Mesodermal cell (in vitro differentiated cells): ENCODE measurements around the gene VDR.

Source experiments
- H3K27ac ChIP-seq: 2 replicates; pipeline ENCODE4 v1.7.0; 2013; ENCODE audit warnings: mild to moderate bottlenecking, low read depth, low read length, moderate library complexity; ENCODE audit not compliant: severe bottlenecking
- H3K36me3 ChIP-seq: 2 replicates; pipeline ENCODE4 v1.7.1; 2013; ENCODE audit warnings: mild to moderate bottlenecking, low read length, moderate library complexity; ENCODE audit not compliant: control insufficient read depth, insufficient read depth
- H3K4me1 ChIP-seq: one replicate; pipeline ENCODE4 v1.7.1; 2013; ENCODE audit warnings: mild to moderate bottlenecking, low read length; ENCODE audit not compliant: insufficient read depth, control insufficient read depth, poor library complexity, severe bottlenecking
- H3K4me3 ChIP-seq: 2 replicates; pipeline ENCODE4 v1.7.0; 2013; ENCODE audit warnings: low read length, control low read depth, mild to moderate bottlenecking; ENCODE audit not compliant: insufficient read depth, poor library complexity, severe bottlenecking; ENCODE audit errors: extremely low read depth
- H3K9me3 ChIP-seq: 2 replicates; pipeline ENCODE4 v1.7.1; 2013; ENCODE audit warnings: mild to moderate bottlenecking, low read length, moderate library complexity; ENCODE audit not compliant: control insufficient read depth
- WGBS, 2 experiments: methylation state at CpG; one replicate each; pipeline ENCODE4 v1.1.5; 2013; ENCODE audit warnings: missing lambda C conversion rate in 2 of 2; ENCODE audit not compliant: insufficient coverage in 2 of 2; 5-methylcytosine and 5-hydroxymethylcytosine counted together

The VDR gene

DNA sequence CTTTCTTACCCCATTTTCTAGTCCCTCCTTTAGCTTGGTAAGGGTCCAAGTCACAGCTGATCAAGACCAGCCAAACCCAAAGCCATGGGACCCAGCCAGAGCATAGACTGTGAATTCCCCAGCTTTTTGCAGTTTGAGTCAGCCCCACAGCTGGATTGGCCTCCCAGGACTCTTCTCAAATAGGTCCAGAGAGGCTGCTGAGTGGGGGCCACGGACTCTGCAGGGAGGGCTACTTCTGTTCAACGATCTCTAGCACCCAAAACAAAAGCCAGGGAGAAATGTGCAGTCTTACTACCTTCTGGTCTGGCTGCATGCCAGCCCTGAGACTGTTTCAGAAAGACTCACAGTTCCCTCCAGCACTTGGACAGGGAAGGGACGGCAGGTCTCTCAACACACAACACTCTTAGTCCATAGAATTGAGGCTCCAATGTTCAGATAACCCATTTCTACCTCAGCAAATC, 1.6 kb downstream of the VDR start:
- peaks cover 27% of the 10 kb centered on the region for H3K4me1 ChIP-seq
- no peak overlapping the region for H3K27ac ChIP-seq
- no peaks in the 10 kb centered on the region for H3K9me3 ChIP-seq
- no peaks in the 10 kb centered on the region for H3K36me3 ChIP-seq
- 61 to 73% methylated on average over 2 to 3 of the region's 3 CpGs for WGBS, 2 experiments
- H3K4me3 ChIP-seq = no peak overlapping the region

DNA sequence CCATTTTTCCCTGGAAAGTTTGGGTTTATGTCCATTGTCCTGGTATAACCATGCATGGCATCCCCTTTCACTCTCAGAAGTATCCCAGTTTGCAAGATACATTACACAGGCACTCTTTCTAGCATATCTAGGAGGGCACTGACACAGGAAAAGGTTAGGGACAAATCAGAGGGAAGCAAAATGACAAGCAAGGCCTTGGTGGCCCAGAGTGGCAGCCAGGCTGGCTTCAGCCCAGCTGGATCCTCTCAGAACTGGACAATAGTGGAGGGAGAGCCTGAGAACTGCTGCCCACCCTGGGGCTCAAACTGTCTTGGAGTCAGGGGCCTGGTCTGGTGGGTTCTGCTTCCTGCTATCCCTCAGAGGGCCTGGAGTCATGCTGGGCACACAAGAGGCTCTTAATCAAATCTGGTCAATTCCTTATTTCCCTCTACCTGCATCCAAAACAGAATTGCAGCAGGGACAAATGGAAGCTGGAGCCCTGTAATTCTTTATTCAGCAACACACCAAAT, 2.6 kb downstream of the VDR start:
- Histone ChIP-seq H3K36me3 (no peaks in the 10 kb centered on the region), H3K4me3 (no peak overlapping the region), H3K4me1 (peaks cover 27% of the 10 kb centered on the region), H3K27ac (no peak overlapping the region), H3K9me3 (no peaks in the 10 kb centered on the region)

DNA sequence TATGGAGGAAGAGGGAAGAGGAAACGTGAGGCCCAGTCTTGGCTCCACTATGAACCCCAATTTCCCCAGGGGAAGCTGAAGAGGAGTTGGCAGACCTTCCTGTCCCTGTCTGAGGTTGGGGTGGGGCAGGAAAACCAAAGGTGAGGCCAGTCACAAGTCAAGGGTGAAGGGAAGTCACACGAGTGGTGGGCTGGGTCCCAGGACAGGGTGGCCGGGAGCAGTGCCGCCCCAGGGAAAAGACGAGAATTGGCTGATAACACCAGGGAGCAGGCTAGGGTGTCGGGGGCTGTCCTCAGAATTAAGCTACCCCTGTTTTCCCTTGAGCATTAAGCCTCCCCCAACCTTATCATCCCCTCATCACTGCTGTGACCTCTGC, 3.1 kb downstream of the VDR start:
- no peak overlapping the region for H3K27ac ChIP-seq
- 93% methylated on average over 3 to 4 of the region's 6 CpGs for WGBS, 2 experiments
- no peak overlapping the region for H3K4me3 ChIP-seq
- H3K9me3 ChIP-seq = no peaks in the 10 kb centered on the region
- H3K36me3 ChIP-seq = no peaks in the 10 kb centered on the region
- peaks cover 27% of the 10 kb centered on the region for H3K4me1 ChIP-seq

DNA sequence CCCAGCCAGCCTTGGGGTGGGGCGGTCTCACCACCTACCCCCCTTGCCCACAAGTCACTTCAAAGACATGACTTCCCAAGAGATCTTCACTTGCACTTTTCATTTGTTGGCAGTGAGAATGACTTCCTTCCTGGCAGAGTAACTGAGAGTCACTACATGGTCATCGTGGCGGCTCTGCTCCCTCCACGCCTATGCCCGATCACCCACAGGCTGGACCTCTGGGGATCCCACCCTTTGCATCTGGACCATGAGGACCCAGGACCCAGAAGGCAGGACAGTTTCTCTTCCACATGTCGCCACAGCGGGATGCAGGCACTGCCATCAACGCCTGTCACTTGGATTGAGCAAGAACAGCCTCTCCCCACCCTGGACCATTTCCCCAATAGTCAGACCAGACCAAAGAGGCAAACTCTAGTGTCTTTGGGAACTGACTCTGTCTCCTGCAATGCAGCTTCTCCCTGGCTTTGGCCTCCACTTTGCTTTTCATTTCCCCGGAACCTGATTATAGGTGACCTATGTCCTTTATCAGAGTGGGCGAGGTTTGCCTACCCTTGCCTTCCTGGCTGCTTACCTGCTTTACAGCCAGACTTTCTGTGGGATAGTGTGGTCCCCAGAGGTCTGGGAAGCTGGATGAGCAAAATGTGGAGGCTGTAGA, 3.6 kb downstream of the VDR start:
- H3K9me3 ChIP-seq = no peaks in the 10 kb centered on the region
- H3K36me3 ChIP-seq = no peaks in the 10 kb centered on the region
- peaks cover 27% of the 10 kb centered on the region for H3K4me1 ChIP-seq
- H3K27ac ChIP-seq = no peak overlapping the region
- WGBS, 2 experiments = 93 to 95% methylated on average over 9 to 10 of the region's 10 CpGs
- H3K4me3 ChIP-seq = no peak overlapping the region

GRCh38 chr12:47900131-47901062, 4.4 kb downstream of the VDR start:
- no peaks in the 10 kb centered on the region for H3K9me3 ChIP-seq
- H3K4me1 ChIP-seq = peaks cover 25% of the 10 kb centered on the region
- H3K27ac ChIP-seq = no peak overlapping the region
- WGBS, 2 experiments = 73 to 84% methylated on average over 7 of the region's 8 CpGs
- no peaks in the 10 kb centered on the region for H3K36me3 ChIP-seq
- no peak overlapping the region for H3K4me3 ChIP-seq

DNA sequence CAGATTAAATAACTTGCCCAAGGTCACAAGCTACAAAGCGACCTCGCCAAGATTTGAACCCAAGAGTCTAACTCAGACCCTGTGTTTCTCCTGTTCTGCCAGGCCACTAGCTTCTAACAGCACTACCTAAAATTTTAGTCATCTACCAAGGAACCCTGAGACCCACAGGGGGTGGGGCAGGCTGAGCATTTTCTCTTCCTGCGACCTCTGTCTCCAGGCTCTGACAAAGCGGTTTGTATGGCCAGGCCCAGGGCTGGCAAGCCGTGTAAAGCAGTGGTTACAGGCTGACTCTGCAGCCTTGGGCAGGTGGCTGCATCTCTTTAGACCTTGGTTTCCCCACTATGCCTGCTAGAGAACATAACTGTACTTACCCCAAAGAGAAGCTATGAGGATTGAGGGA, 5.3 kb downstream of the VDR start:
- Histone ChIP-seq H3K4me1 (peaks cover 19% of the 10 kb centered on the region), H3K4me3 (no peak overlapping the region), H3K36me3 (no peaks in the 10 kb centered on the region), H3K9me3 (no peaks in the 10 kb centered on the region), H3K27ac (no peak overlapping the region)
- WGBS, 2 experiments = 92 to 93% methylated on average over 4 to 5 of the region's 5 CpGs

DNA sequence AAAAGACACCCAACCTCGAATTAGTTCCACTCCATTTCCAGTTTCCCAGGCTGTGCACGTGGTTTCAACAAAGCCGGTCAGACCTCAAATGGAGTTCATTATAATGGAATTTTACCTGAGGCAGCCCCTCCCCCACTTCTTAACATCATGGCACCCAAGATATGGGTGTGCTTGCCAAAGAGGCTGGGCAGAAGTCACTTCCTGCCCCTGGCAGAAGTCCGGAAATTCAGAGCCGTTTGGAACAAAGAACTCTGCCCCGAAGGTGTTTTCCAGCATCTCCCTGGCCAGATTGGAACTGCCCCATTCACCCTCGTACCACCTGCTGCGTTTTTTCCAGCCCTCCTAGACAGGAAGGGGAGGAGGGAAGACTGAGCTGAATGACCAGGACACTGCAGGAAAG, 8.2 kb downstream of the VDR start:
- no peaks in the 10 kb centered on the region for H3K4me1 ChIP-seq
- H3K27ac ChIP-seq = no peak overlapping the region
- H3K9me3 ChIP-seq = no peaks in the 10 kb centered on the region
- 50 to 77% methylated on average over 4 to 7 of the region's 8 CpGs for WGBS, 2 experiments
- H3K36me3 ChIP-seq = no peaks in the 10 kb centered on the region
- H3K4me3 ChIP-seq = no peak overlapping the region

DNA sequence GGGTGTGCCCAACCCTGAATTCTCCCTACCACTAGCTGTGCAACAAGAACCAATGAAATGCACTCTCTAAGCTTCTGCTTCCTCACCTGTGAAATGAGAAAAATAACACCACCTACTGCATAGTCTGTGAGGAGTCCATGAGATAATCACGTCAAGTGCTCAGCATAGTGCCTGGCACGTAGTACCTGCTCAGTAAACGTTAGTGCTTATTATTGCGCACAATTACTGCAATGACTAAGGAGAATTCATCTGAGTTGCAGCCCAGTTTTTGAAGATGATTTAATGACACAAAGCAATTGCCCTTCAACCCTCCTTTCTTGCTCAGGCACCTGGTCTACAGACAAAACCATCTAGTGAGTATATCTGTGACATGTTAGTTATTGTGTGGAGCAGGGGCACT, 8.8 kb downstream of the VDR start:
- no peaks in the 10 kb centered on the region for H3K9me3 ChIP-seq
- 91 to 95% methylated on average over 4 of the region's 4 CpGs for whole genome bisulfite sequencing, 2 experiments
- no peaks in the 10 kb centered on the region for H3K4me1 ChIP-seq
- no peak overlapping the region for H3K27ac ChIP-seq
- no peak overlapping the region for H3K4me3 ChIP-seq
- H3K36me3 ChIP-seq = no peaks in the 10 kb centered on the region

- no peak overlapping the region for H3K4me3 ChIP-seq
- 90 to 100% methylated on average over 1 to 2 of the region's 6 CpGs for WGBS, 2 experiments
- H3K4me1 ChIP-seq = no peaks in the 10 kb centered on the region
- H3K9me3 ChIP-seq = no peaks in the 10 kb centered on the region
- no peaks in the 10 kb centered on the region for H3K36me3 ChIP-seq
- H3K27ac ChIP-seq = no peak overlapping the region
Observed at GRCh38 chr12:47894652-47895051, 10.1 kb downstream of the VDR start.

- H3K27ac ChIP-seq = no peak overlapping the region
- H3K36me3 ChIP-seq = no peaks in the 10 kb centered on the region
- H3K9me3 ChIP-seq = no peaks in the 10 kb centered on the region
- H3K4me1 ChIP-seq = no peaks in the 10 kb centered on the region
- 88% methylated on average over 1 of the region's 1 CpG; no CpG with 5 or more reads in 1 of the 2 experiments for WGBS, 2 experiments
- H3K4me3 ChIP-seq = no peak overlapping the region
Observed at GRCh38 chr12:47894068-47894467, 10.7 kb downstream of the VDR start.

GRCh38 chr12:47892819-47893218, 12.0 kb downstream of the VDR start:
- Histone ChIP-seq H3K4me3 (no peak overlapping the region), H3K9me3 (no peaks in the 10 kb centered on the region), H3K36me3 (no peaks in the 10 kb centered on the region), H3K4me1 (no peaks in the 10 kb centered on the region), H3K27ac (no peak overlapping the region)
- 74 to 89% methylated on average over 4 to 5 of the region's 5 CpGs for WGBS, 2 experiments
